ENCODE data around the gene HAO1.
"Not testable (repeated sequence)": the region's sequence is repeated elsewhere in the genome, so short reads cannot be mapped to it uniquely, and the experiment has no call there.

HAO1 gene

DNA sequence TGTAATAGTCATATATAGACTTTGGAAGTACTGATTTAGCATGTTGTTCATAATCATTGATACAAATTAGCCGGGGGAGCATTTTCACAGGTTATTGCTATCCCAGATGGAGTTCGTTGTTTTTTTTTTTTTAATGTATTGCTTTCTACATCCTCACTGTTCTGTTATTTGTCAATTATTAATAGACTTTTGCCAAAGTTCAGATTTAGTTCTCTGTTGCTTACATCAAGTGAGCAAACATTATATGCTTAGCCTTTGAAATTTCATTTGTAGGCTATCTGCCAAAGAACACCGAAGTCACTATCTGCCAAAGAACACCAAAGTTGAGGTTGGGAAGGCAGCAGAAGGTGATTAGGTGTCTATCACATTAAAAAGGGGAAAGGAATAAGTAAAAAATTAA lies at the start of gene HAO1:
Gene HAO1 (minus strand): TSS at position 118 of the 400 bp plus-strand sequence. CDS start 36 bp downstream, at position 82.
- no peak for DNase-seq

DNA sequence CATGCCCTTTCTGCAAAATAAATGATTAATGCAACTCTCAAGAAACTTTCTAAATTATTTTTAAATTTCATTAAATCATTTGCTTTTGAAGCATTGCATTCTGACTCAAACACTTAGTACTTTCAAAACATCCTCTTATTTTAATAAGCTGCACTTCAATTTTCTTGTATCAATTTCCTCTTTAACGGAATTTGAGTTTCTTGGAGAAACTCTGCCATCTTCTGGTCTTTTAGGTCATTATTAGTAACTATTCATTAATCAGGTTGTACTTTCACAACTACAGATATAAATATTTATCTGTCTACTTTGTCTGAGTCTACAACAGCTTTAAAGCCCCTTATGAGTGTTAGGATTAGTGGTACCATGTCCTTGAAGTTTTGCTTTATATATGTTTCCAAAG lies 49.1 kb upstream of the HAO1 start:
- DNase-seq, result no peak

DNA sequence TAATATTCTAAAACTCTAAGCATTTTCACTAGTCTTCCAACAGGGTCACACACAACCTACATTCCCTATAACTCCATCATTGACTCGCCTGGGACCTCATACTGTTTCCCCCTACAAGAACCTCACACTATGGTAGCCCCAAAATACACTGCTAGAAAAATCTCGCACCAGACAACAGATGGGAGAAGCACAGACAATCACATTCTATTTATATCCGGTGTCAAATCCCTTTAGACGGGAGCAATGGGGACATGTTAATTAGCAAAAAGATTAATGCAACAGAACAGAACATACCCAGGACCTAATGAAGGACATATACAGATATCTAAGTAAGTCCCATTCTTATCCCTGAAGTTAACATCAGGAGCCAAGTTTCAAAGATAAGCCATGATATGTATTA lies 45.7 kb upstream of the HAO1 start:
- no peak for DNase-seq

- no peak for DNase-seq
These were observed 43.9 kb upstream of the HAO1 start for GRCh38 chr20:7984192-7984591.

- no peak for DNase-seq
These were observed 41.1 kb upstream of the HAO1 start for GRCh38 chr20:7981374-7981773.

DNA sequence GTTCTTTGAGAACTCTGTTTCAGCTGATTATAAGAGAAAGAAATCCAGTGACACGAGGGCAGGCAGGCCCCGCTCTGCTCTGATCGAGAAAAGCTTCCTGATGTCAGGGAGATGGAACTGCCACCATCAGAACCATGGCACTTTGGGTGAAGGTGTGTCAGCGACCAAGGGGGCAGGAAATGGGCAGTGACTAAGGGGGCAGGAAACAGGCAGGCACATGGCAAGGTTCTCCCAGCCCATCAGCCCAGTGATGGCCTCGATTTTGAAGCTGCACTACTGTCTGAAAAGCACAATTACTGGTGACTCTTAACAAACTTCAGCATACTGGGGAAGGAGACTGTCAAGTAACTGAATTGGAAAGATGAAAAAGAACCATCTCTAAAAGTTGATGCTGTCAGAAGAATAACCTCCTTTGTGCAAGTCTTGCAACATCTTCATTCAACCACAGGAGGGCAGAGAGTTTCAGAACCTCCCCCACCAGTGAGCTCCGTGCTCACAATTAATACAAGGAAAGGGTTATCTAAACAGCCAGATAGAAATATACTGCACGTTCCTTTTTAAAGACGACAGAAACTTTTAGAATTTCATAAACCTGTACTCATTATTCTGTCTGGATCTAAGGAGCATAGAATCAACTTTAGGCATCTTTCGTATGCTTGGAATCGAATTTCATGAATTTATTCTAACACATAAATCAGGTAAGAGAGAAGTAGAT lies 40.2 kb upstream of the HAO1 start:
- no peak for DNase-seq

GRCh38 chr20:7977709-7978108 lies 37.5 kb upstream of the HAO1 start:
- DNase-seq, result no peak

DNA sequence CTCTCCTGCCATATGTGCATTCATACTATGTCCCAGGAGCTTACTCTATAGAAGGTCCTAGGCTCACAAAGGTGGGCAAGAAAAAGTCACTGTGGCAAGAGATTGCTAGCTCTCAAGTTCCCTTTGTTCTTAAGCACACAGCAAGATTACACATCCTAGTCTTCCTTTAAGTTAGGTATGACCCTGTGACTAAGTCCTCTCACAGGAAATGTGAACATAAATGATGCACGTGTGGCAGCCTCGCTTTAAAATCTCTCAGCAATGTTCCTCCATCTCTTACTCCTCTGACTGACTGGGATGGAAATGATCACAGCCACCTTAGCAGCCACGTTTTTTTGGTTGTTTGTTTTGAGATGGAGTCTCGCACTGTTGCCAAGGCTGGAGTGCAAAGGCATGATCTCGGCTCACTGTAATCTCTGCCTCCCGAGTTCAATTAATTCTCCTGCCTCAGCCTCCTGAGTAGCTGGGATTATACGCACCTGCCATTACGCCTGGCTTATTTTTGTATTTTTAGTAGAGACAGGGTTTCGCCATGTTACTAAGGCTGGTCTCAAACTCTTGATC lies 35.7 kb upstream of the HAO1 start:
- DNase-seq, result no peak

GRCh38 chr20:7974785-7975435 lies 34.7 kb upstream of the HAO1 start:
- no peak for DNase-seq

GRCh38 chr20:7971536-7972280 lies 31.4 kb upstream of the HAO1 start:
- no peak for DNase-seq

- DNase-seq, result no peak
These were observed 27.1 kb upstream of the HAO1 start for GRCh38 chr20:7967199-7967844.

- no peak for DNase-seq
These were observed 25.9 kb upstream of the HAO1 start for GRCh38 chr20:7966176-7966575.

DNA sequence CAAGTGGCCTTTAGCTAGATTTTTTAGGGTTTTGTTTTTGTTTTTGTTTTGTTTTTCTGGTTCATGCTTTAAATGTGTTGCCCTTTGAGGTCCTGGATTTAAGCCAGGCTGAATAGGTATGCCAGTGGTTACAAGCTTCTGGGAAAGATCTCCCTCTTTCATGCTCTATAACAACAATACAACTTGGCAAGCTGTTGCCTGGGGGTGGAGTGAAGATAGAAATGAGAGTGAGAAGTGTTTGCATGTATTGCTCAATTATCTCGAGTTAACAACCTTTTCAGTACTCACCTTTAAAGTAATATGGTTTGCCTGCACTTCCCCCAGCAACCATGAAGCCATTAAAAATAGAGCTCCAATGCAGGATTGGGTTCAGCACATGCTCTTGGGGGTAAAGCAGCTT lies 19.2 kb upstream of the HAO1 start:
- DNase-seq, result no peak

DNA sequence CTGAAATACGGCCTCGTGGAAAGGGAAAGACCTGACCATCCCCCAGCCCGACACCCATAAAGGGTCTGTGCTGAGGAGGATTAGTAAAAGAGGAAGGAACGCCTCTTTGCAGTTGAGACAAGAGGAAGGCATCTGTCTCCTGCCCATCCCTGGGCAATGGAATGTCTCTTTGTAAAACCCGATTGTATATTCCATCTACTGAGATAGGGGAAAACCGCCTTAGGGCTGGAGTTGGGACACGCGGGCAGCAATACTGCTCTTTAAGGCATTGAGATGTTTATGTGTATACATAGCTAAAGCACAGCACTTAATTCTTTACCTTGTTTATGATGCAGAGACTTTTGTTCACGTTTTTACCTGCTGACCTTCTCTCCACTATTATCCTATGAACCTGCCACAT lies 16.3 kb upstream of the HAO1 start:
- not testable (repeated sequence) for DNase-seq

DNA sequence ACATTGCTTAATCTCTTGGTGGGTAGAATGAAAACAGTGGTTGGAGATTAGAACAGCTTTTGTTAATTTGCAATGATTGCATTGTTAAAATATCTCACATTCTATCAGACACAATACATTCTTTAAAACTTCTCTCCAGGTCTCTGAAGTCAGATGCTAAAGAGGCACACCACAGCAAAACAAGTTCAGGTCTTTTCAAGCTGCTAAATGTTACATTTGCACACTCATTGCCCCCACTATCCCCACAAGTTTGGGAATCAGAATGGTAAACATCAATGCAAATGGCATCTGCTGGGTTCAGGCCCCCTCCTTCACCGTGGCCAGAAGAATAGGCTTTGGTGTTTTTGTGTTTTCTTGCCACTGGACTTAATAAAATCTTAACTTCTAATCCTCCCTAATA lies 10.1 kb upstream of the HAO1 start:
- no peak for DNase-seq

DNA sequence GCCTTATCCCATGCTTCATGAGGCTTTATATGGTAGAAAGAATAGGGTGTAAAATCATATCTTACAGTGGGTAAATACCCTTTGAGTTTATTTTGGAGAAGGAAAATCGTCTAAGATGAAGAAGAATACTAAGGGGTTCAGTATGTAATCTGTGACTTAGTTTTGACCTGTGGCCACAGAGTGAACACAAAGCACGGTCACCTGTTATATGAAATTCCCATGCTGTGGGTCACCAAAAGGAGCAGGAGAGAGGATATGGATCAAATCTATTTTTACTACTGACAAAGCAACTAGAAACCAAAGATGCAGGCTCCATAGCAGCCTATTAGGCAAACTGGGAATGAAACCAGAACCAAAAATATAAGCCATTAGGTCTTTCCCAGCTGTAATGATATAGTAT lies 3.6 kb upstream of the HAO1 start:
- DNase-seq, result no peak

DNA sequence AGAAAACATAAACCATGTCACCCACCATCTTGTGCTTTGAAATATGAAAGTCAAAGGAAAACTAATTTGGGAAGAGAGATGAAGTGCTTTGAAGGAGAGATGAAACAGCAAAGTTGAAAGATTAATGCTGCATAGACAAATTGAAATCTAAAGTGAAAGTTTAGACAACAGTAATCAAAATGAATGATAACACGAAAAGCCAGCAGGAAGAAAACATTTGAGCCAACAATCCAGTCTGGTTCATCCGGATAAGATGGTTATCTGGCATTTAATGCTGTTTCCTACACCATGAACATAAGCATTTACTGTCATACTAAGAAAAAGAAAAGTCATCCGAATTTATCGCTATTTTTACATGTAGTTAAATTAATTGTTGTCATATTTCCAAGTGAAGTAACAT lies 595 bp downstream of the HAO1 start:
- DNase-seq, result no peak

- DNase-seq, result no peak
These were observed 2.2 kb downstream of the HAO1 start for GRCh38 chr20:7938058-7938457.

GRCh38 chr20:7937328-7937727 lies 2.9 kb downstream of the HAO1 start:
- no peak for DNase-seq

GRCh38 chr20:7935027-7935551 lies 5.2 kb downstream of the HAO1 start:
- DNase-seq, result no peak

DNA sequence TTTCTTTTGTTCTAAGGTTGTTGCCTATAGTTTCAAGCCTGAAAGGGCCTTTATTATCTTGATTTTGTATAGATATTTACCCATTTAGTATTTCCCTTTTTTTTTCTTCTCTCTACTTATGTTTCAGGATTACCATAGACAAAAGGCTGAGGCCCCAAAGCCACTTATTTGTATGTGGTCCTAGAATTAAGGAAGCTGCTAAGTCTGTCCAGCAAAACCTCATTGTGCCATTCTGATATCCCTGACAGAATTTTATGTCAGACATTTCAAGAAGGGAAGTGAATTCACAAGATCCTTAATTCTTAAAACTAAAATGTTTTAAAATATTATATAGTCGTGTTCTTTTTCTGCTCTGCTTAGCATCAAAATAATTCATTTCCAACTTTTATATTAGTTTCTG lies 6.9 kb downstream of the HAO1 start:
- no peak for DNase-seq

- DNase-seq, result no peak
These were observed 9.9 kb downstream of the HAO1 start for GRCh38 chr20:7930343-7930742.

DNA sequence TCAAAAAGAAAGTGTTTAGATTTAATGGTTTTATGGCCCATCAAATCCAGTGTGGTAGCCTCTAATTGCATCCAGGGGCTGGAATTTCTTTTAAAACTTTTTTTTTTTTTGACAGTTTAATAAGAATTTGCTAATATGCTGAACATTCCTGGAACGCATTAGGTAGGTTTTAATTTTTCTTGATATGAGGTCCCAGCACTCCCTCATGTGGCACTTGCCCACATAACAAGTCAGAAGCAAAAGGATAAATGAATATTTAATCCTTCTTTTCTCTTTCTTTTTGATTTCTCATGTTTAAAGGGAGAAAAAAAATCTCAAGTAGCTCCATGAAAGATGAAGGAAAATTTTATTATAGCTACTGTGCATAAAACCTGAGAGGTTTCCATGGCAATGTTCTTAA lies 13.5 kb downstream of the HAO1 start:
- DNase-seq, result no peak

Data from NCI-H1694 (cell line).